PC-9 (cell line): ENCODE data around the gene VPS39.

Experiments
- EZH2 ChIP-seq: fragments of 200-600 bp; sonication (generic); IDR thresholded peaks from 2 replicates; pipeline ENCODE4 v1.8.0; 2017; ENCODE audit warnings: antibody characterized with exemption, low read depth
- TF ChIP-seq, protein P1 (sequence below): fragments of 200-600 bp; sonication (generic); conservative IDR thresholded peaks from 2 replicates; pipeline ENCODE4 v1.6.1; 2017; ENCODE audit warnings: mixed run types, antibody characterized with exemption, mild to moderate bottlenecking, moderate library complexity

- TF ChIP-seq, protein P1, sequence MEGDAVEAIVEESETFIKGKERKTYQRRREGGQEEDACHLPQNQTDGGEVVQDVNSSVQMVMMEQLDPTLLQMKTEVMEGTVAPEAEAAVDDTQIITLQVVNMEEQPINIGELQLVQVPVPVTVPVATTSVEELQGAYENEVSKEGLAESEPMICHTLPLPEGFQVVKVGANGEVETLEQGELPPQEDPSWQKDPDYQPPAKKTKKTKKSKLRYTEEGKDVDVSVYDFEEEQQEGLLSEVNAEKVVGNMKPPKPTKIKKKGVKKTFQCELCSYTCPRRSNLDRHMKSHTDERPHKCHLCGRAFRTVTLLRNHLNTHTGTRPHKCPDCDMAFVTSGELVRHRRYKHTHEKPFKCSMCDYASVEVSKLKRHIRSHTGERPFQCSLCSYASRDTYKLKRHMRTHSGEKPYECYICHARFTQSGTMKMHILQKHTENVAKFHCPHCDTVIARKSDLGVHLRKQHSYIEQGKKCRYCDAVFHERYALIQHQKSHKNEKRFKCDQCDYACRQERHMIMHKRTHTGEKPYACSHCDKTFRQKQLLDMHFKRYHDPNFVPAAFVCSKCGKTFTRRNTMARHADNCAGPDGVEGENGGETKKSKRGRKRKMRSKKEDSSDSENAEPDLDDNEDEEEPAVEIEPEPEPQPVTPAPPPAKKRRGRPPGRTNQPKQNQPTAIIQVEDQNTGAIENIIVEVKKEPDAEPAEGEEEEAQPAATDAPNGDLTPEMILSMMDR = no peak
- no peak for TF ChIP-seq EZH2
Observed at GRCh38 chr15:42138968-42139386, 69.1 kb downstream of the VPS39 start.
